HT1080 (cell line): ENCODE results near the gene SLC26A3. TPM values are rescaled to one million over a fixed set of nuclear protein-coding genes. Genes with fewer than 3 reads are reported as not detected.

Experiments used
- DNase-seq: peaks from one replicate; pipeline ENCODE4 v3.0.0-alpha.2; 2015; ENCODE audit warnings: low read depth
- total RNA-seq: library from RNA; depleted of rRNA; stranded (reverse); fragments of >200 nt; shearing (Covaris generic); gene quantifications from 2 replicates; pipeline ENCODE4 v1.2.3, GENCODE V29; 2014

Gene SLC26A3
- total RNA-seq, 1 experiment from 2014 or later, result not detected

DNA sequence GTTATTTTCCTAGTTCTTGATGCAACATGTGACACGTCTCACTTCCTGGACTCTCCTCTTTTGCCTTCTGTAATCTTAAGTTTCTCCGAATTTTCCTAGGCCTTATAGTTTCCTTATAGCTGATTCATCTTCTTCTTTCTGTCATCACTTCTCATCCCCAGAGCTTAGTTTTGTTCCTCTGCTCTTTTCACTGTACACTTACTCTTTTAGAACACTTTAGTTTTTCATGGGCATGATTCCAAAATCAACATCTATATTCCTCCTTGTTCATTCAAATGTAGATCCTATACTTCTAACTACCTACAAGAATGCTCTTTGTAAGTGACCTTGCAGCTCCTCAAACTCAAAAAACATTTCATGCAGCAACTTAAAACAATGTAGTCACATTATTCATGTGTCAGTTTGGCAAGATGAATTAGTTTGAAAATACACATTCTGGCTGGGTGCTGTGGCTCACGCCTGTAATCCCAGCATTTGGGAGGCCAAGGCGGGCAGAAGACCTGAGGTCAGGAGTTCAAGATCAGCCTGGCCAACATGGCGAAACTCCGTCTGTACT lies 13.1 kb upstream of the SLC26A3 start:
- no peak for DNase-seq

DNA sequence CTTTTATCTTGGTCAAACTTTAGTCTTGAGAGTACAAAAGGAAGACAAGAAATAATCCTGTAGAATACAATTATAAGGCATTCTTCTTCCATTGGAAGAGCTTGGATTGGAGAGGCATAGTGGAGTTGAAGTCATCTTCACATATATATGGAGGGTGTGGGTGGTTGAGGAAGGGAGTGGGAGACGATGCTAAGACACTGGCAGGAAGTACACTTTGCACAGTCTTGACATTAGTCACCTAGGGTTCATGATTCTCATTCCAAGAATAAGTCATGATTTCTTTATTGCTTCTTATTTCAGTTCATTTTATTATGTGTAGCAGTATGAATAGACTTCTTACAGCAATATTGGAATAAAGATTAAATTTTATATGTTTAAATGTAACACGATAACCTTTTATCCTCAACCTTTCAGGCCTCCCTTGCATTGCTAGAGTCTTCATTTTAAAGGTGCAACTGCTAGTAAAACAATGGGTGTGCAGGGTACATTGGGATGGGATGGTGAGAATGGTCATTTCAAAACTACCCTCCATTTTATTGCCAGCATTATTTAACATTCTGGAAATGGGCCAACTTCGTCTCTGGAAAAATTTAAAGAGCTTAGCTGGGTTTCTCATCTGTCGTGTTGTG lies 12.3 kb upstream of the SLC26A3 start:
- peak; percentile 8 for DNase-seq

DNA sequence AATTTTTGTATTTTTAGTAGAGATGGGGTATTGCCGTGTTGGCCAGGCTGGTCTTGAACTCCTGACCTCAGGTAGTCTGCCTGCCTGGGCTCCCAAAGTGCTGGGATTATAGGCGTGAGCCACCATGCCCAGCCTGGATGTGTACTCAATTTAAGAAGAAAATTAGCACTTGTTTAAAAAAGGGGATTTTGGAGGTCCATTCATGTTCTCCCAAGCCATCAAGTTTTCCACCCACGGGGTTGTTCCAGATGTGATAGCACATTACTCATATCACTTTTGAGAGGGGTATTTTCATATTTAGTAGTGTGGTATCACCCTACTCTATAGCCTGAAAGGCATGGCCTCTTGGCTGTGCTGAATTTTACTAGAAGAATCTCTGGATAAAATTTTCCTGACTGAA lies 10.5 kb upstream of the SLC26A3 start:
- DNase-seq, result no peak

DNA sequence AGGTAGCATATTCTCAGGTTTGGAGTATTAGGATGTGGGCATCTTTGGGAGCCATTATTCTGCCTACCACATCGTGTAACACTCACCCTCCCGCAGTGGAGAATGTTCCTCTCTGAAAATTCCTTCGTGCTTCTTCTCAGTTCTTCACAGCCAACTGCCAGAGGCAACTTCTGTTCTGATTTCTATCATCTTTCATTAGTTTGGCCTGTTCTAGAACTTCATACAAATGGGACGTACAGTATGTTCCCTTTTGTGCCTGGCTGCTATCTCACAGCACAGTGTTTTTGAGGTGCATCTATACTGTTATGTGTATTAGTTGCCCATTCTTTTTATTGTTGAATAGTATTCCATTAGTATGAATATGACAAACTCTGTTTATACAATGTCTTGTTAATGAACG lies 8.9 kb upstream of the SLC26A3 start:
- DNase-seq, result no peak

DNA sequence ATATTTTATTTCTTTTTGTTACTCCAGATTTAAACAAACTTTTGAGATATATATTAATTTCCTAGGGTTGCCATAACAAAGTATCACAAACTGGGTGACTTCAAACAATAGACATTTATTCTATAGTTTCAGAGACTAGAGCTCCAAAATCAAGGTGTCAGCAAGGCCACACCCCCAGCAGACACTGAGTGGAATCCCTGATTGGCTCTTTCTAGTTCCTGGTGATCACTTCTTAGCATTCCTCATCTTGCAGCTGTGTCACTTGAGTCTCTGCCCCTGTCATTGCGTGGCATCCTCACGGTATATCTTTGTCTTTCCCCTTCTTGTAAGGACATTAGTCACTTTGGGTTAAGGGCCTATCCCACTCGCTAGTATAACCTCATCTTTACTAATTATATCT lies 7.6 kb upstream of the SLC26A3 start:
- DNase-seq, result no peak

DNA sequence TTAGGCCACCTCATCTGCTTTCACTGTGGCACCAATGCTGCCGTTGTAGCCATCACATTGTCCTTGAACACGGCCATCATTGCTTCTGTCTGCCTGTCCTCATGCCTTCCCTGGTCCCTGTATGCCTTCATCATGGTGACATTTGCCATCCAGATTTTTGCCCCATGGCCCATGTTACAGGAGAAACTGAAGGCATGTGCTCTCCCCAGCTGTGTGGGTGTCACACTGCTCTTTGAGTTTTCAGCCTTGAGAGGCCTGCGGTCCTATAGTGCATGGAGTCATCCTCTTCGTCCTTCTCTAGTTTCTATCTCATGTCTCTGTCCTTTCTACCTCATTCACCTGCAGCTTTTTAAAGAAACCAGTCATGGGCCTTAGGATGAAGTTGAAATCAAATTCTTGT lies 6.2 kb upstream of the SLC26A3 start:
- DNase-seq, result no peak

DNA sequence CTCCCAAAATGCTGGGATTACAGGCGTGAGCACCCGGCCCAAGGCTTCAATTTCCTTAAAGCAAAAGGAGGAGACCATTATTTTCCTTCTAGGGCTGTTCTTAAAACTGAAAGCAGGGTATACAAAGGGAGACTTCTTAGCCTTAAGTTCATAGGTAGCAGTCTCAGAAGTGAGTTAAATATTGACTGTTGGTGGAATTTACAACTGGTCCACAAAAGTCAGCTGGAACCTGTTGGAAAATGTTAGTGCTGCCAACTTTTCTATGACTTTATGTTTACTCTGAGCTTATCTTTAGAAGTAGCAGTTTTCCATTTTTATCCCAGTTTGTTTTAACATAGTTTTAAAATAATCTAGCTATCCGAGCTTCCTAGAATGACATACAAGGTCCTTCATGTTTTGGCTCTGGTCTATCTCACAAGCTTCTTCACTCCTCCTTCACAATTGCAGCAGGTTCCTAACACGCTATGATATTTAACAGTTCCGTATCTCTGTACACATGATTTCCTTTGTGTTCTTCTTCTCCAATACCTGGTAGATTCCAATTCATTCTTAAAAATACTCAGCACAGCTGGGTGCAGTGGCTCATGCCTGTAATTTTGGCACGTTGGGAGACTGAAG lies 3.3 kb downstream of the SLC26A3 start:
- no peak for DNase-seq

DNA sequence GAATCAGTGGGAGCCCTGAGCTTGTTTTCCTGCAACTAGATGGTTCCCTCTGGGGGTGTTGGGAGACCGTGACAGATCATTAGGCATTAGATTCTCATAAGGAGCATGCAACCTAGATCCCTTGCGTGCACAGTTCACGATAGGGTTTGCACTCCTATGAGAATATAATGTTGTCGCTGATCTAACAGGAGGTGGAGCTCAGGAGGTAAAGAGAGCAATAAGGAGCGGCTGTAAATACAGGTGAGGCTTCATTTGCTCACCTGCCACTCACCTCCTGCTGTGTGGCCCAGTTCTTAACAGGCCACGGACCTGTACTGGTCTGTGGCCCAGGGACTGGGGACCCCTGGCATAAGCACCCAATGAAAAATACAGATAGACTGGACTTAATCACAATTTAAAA lies 10.7 kb downstream of the SLC26A3 start:
- DNase-seq, result no peak

DNA sequence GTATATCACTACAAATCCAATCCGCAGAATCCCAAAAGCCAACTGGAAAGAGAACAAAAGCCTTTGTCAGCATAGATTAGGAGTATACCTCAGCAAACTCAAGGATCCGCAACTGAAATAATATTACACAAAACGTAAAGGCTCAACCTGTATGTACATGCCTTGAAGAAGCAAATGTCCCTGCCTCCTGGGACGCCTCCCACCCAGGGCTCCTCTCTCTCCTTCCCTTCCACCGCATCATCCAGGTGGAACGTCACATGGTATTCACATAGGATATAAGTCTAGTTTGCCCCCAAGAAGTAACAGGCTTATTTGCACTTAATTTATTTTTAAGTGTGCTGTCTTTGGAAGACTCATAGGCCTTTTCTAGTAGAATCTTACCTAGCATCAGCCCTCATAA lies 13.4 kb downstream of the SLC26A3 start:
- no peak for DNase-seq

DNA sequence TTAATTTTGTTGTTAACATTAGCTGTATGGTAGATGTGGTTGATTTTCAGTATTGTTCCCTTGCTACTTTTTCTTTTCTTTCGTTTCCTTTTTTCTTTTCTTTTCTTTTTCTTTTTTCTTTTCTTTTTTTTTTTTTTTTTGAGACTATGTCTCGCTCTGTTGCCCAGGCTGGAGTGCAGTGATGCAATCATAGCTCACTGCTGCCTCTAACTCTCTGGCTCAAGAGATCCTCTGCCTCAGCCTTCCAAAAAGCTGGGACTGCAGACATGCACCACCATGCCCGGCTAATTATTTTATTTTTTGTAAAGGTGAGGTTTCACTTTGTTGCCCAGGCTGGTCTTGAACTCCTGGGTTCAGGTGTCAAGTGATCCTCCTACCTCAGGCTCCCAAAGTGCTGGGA lies 14.4 kb downstream of the SLC26A3 start:
- no peak for DNase-seq

DNA sequence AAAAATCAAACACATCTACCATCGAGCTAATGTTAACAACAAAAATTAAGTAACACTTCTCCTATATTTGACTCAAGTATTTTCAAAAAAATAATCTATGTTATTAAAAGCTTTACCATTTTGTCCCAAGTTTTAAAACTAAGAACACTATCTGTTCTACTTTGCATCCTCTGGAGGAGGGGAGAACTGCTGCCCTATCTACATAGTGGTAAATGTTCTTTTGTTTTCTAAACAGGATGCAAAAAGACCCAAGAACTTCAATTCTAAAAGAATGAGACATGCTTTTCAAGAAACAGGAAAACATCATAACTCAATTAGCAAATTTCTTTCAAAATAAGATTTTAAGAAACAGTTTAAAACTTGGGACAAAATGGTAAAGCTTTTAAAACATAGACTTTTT lies 14.8 kb downstream of the SLC26A3 start:
- DNase-seq, result no peak

DNA sequence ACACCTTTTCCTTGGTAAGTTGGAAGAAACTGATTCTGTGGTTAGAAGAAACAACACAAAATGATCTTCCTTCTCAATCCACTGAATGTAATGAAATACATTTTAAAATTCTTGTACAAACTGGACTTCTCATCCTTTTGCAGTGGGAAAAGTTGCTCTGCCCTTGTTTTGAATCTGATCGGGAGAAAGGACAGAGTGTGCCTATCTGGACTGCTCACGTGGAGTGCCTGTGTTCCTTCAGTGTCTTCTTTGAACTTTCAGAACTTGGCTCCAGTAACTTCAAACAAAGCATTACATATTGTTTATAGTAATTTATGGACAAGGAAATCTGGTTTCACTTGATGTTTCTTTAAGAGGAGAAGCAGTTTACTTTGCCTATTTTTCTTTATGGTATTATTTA lies 17.1 kb downstream of the SLC26A3 start:
- no peak for DNase-seq

DNA sequence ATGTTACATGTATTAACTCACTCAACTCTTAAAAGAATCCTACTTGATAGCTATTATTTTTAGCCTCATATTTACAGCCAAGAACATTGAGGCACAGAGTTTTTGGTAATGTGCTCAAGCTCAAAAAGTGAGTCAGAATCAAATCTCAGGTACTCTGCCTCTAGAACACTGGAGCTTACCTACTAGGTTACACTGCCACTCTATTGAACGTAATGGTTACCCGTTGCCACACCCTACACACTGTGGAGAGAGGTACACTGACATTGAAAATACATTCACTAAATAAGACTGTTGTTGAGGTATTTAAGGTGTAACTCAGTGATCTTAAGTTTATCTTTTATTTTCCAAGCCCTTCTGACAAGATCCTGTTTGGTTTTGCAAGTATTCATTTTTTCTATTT lies 17.9 kb downstream of the SLC26A3 start:
- DNase-seq, result no peak

DNA sequence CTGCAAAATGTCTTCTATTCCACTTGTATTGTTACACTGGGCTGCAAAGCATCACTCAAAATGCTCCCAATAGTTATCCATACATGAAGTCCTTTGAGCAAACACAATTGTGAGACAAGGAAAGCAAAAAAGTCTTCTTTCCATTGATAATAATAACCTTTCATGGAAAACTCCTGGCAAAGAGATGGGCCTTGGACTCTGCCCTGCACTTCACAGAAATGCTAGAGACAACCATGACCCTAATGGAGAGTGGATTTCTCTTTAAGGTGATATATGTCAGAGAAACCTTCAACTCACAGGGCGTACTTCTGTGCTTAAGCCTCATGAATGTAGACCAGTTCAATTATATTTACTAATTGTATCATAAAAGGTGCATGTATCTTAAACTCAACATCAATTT lies 19.4 kb downstream of the SLC26A3 start:
- no peak for DNase-seq

DNA sequence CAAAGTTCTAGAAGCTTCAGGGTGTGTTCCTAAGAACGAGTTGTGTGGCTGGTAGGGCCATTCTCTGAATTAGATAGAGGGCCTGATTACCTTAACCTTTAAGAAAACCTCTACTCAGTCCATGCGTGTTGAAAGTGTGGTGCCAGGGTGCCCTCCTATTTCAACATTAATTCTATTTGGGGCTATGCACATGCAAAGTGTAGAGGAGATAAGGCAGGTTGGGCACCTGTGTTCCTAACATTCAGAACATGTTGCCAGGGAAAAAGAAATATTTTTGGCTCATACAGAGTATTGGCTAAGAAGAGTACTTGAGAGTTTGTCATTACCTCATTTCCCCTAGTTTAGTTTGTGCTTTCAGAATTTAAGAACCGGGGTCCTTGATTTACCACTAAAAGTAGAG lies 20.6 kb downstream of the SLC26A3 start:
- DNase-seq, result no peak

DNA sequence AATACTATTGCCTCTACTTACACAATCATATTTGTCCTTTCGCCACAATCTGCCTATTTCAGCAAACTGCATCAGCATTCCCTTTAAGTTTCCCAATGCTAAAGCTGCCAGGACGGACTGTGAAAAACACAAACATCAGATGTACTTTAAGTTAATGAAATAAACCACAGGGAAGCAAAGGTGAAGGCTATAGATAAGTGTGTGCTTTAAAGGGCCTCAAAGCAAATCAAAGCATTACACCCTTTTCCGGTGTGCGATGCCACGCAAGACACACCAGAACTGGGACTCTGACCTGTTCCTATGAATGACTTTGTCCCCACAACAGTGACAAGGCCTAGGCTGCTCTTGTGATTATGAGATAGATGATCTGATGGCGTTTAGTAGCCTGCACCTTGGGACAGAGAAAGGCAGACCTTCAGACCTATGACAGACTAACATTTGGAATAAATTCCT lies 23.4 kb downstream of the SLC26A3 start:
- no peak for DNase-seq

DNA sequence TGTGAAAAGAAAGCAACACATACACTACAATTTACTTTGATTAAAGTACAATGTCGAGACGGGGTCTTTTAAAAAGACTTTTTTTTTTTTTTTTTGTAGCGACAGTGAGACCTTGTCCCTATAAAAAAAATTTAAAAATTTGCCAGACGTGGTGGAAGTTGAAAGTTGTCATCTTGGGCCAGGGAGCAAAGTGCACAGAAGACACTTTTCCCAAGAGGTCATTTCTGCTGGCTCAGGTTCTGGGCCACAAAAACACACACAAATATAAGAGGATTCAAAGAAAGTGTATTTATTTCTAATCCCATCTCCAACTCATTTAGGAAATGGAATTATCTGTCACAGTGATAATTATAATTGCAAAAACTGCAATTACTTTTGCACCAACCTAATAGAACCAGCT lies 24.7 kb downstream of the SLC26A3 start:
- no peak for DNase-seq

DNA sequence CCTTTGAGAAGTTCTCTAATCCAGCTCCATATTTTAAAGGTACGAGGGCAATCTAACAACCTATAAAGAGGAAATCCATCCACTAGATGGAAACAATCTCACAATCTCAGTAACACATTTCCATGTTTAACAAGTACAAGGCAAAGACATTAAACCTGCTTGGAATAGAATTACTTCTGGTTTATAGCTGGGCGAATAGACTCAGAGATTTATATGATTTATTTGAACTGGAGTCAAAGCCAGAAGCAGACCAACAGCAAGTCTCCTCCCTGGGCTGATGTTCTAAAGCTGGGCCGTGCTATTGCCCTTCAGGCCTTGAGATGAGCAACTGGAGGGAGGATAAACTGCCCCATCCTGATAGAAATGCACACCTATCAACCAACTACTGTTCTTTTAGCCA lies 25.3 kb downstream of the SLC26A3 start:
- DNase-seq, result no peak

DNA sequence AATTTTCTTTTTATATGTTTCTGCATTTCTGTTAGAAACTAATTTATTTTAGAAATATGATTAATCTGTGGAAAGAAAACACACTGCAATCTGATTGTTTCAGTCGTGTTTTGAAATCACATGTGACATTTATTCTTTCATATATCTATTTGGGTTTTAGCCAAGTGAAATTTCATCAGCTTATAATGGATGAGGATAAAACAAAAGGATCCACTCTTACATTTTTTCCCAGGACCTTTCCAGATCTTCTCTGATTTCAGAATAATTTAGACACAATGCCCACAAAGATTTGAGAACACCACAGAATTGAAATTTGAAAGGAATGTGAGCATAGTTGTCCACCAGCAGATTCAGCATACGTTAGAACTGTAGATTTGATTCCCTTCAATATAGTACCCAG lies 30.0 kb downstream of the SLC26A3 start:
- DNase-seq, result no peak

DNA sequence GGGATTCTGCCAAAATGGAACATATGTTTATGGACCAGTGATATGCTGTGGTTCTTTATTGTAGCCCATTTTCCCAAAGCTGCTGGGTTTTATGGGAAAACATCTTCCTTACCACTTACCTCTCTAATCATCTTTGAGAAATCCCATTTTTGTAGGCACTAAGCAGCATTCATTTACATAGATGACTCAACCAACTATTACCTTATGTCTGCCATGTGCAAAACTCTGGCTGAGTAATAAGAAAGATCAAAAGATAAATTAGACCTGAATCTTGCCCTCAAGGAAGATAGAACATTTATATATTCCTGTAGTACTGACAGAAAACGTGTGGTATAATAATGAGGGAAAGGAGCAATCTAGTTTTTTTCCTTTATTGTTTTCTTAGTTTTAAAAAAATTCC lies 34.8 kb downstream of the SLC26A3 start:
- no peak for DNase-seq

DNA sequence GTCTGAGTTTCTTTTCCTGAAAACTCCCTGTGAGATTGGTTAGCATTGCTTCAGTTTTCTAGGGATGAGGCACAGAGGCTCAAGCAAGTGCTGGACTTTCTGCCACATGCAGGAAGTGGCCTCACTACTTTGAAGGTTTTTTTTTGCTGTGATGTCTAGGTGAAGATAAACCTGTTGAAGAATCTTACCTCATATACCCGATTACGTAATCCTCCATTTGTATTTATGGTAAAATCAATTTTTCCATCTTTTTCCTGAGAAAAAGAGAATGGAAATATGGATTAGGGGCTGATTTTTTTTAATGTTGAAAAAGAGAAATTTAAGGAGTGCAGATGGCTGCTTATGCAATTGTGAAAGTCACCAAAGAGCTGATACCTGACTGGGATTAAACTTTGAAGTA lies 35.6 kb downstream of the SLC26A3 start:
- DNase-seq, result no peak

DNA sequence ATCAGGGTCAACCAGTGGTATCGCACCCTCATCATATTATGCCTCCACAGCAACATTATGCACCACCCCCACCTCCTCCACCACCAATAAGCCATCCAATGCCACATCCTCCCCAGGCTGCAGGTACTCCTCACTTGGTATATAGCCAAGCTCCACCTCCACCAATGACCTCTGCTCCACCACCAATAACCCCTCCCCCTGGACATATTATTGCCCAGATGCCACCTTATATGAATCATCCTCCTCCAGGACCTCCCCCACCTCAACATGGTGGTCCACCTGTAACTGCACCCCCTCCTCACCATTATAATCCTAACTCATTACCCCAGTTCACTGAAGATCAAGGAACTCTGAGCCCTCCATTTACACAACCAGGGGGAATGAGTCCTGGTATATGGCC lies 44.4 kb downstream of the SLC26A3 start:
- DNase-seq, result no peak

DNA sequence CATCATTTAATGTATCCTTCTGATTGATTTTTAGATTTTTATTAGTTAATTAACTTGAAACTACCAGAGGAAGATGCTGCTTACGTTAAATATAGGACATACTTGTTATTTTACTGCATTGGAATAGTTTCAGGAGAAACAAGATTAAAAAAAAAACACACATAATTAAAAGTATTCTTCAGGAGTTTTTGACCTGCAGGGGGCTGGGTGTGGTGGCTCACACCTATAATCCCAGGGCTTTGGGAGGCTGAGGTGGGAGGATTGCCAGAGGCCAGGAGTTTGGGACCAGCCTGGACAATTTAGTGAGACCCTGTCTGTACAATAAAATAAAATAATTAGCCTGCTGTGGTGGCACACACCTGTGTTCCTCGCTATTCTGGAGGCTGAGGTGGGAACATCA lies 48.4 kb downstream of the SLC26A3 start:
- no peak for DNase-seq
